Measurements from ENCODE around the gene TPST2.

Gene TPST2

DNA sequence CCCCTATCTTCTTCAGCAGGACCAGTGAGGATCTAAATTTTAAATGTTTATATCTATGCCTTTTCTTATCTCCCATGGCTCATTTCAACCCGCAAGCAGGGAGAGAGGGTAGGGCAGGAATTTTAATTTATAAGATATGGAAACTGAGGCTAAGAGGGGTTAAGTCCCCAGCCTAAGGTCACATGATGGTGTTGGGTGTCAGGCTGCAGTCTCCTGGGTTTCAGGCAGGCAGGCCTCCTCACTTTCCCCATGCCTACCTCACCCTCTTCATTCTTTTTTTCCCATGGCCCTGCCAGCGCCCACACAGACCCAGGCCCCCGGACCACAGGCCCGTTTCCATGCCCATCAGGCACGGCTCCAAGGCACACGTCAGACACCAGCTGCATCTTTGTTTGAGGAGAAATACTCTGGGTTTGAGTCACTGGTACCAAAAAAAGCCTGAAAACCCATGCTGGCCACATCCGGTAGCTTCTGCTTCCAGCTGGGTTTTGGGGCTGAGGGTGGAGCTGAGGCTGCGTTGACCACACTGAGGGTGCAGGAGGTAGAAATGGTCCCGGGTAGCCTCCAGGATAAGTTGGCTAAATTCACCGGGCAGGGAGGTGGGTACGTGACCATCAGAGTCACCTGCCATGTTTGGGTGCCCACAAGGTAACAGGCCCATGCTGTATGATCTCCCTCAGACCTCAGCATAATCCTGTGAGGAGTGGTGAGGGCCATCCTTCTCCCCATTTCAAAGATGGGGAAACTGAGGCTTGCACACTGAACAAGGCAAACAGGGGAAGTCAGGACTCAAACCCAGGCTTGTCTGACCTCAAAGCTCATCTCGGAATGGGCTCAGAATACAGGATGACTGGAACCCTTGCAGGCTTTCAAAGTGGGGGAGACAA, 20.4 kb upstream of the TPST2 start:
- no peak for DNase-seq (ENCODE audit: low spot score)

DNA sequence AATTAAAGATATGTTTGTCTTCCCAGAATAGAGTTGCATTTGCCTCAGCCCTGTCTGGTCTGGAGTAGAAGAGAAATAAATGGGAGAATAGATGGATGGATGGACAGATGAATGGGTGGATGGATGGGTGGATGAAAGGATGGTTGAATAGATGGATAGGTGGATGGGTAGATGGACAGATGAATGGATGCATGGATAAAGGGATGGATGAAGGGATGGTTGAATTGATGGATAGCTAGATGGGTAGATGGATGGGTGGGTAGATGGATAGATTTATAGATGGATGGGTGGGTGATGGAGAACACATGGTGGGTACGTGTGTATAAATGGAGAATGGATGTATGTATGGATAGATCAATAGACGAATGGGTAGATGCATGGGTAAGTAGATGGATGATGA, 19.4 kb upstream of the TPST2 start:
- no peak for DNase-seq (ENCODE audit: low spot score)

DNA sequence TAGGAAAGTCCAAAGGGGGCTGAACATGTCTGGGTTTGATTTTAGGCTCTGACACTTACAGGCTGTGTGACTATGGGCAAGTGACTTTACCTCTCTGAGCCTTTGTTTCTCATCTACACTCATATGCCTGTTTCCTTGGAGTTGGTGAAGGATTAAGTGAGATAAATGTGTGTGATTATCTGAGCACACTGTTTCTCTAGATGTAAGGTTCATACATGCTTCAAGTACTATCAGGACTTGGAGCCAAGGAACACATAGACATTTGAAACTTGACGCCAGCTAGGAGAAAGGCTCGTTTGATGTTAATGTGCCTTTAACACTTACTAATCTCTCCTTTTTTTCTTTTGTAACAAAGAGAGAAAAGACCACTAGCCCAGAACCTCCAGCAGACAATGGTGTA, 18.2 kb upstream of the TPST2 start:
- no peak for DNase-seq (ENCODE audit: low spot score)

DNA sequence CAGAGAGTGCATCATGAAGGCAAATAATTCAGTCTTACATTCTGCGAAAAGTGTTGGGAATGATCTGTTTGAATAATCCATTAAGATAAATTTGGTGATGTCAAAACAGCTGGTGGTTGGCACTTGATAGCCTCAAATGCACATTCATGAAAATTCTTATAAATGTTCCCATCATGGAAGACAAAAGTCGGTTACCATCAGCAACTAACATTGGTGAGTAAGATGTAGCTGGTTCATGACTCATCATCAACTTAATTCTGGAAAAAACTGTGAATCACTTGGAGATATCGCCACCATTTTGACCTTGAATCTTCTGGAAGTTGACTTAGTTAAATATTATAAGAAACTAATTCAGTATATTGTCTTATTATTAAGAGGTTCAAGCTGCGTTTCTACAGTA, 16.7 kb upstream of the TPST2 start:
- DNase-seq (ENCODE audit: low spot score) = no peak

DNA sequence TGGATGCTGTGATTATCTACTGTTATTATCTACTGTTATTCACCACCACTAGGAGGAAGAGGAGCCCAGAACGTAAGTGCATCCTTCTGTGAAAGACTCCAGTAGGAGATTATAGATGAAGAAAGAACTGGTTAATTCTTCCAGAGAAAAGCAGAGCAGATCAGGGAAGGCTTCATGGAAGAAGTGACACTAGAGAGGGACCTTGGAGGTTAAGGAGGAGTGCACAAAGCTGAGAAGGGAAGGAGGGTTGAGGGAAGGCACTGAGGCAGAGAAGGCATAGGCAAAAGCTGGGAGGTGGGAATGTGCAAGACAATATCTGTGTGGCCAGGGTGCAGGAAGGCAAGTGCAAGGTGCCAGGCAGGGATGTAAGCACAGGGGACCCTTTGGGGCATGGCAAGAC, 14.4 kb upstream of the TPST2 start:
- no peak for DNase-seq (ENCODE audit: low spot score)

DNA sequence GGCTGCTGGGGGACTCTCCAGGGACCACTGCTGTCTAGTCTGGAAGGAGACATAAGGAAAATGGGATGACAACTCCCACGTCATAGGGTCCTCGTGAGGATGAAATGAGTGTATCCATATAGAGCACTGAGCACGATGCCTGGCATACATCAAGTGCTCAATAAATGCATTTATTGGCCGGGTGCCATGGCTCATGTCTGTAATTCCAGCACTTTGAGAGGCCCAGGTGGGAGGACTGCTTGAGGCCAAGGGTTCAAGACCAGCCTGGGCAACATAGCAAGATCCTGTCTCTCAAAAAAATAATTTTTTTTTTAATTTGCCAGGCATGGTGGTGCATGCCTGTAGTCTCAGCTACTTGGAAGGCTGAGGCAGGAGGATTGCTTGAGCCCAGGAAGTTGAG, 12.2 kb upstream of the TPST2 start:
- DNase-seq (ENCODE audit: low spot score) = no peak

DNA sequence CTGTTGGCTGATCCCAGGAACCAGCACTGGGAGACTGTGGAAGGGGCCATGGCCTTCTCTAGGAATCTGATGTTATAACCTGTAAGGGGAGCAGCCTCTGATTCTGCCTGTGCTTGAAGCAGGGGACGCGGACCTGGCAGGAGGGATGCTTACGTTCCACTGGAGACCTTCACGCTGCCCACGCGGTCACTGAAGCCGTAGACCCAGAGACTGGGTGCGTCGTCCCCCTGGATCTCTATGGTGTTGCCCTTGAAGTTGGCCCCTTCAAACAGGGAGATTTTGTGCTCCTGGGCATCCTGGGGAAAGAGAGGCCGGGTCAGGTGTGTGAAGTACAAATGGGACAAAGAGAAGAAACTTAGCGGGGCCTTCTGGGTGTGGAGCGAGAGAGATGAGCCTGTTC, 11.8 kb upstream of the TPST2 start:
- no peak for DNase-seq (ENCODE audit: low spot score)

DNA sequence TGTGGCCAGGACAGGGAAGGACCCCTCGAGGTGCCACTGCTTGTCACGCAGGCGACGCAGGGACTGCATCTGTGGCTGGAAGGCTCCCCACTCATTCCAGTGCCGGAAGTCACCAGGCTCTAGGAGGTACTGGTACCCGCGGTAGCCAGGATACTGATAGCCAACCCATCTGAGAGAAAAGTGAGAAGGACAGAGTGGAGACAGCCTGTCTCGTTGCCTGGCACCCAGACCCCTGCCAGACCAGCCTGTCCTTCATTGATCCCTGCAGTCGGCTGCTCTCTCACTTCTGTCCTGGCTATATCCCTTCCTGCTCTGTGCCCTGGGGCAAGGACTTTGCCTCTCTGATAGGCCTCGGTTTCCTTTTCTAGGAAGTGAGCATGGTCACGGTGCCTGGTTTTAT, 9.6 kb upstream of the TPST2 start:
- DNase-seq (ENCODE audit: low spot score) = no peak

DNA sequence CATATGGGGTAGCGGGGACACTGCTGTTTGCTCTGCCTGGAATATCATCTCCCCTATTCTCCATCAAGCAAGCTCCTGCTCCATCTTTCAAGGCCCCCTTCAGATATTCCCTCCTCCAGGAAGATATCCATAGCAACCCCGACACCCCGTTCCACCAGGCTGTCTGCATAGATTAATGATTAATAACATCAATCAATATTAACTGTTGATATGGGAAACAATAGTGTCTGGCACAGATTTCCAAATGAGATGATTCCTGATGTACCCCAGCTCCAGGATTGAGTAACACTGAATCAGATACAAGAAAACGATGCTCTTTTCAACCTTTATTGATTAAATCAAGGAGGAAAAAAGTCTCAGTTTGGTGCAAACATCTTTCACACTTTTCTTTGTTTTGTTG, 7.5 kb upstream of the TPST2 start:
- no peak for DNase-seq (ENCODE audit: low spot score)

DNA sequence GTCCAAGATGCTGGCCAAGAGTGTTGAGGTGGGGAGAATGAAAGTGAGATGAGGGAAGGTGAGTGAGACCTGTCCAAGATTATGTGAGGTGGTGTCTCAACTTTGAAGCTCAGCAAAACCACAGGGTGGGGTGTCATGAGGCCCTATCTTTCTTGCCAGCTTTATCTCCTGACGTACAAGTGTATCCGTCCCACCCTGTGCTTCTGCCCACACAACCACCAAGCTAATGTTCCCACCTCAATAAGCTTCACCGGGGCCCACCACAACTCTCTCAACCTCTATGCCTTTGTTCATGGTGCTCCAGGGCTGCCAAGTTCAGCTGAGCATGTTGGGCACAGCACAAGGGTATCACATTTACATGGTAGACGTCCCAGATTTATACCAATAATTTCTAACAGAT, 7.1 kb upstream of the TPST2 start:
- peak; percentile 63 for DNase-seq (ENCODE audit: low spot score)

DNA sequence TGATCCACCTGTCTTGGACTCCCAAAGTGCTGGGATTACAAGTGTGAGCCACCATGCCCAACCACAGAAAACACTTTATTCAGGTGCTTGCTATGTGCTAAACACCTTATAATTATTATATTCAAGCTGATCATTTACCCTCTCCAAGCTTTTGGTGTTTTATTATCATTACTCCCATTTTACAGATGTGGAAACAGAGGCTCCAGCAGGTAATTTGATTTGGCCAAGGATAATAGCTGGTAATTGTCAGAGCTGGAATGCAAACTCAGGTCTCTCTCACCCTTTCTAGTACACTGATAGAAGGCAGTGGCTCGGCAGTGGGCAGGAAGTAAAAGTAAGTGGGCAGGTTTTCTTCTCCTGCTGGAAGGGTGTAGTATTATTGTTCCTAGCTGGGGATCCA, 3.8 kb upstream of the TPST2 start:
- DNase-seq (ENCODE audit: low spot score) = no peak

DNA sequence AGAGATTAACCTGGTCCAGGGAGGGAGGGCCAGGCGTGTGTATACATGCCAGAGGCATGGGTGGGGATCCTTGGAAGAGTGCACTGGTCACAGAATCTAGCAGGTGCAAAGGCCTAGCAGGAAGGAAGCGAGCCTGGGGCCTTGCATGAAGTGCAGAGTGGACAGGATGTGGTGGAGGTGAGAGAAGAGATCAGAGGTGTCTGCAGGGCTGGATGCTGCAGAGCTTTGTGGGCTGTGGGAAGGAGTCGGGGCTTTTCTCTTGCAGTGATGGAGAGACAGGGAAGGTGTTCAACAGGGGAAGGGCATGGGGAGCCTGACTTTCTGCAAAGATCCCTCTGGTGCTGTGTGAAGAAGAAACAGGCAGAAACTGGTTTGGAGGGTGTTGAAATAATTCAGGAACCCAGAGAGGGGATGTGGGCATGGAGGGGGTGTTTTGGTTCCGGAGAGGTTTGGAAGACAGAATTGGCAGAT, 2.5 kb upstream of the TPST2 start:
- no peak for DNase-seq (ENCODE audit: low spot score)

DNA sequence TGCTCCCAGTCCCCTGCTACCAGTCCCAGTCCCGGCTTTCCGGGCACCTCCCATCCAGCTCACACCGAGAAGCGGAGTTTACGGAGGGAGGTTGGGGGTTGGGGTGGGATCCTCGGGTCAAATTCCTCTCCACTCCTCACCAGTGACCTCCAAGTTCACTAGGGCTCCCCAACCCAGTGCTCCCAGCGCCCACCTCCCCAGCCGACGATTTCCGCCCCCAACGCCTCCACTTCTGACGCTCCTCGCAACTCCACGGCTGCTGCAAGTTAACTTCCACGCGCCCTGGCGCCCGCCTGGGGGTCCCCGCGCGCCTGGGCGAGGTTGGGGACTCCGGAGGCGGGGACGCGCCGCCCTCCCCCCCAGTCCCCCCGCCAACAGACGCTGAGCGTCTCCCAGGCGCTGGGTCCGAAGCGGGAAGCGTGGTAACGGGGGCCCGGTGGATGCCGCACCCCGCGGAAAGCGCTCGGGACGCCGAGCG, 526 bp downstream of the TPST2 start:
- no peak for DNase-seq (ENCODE audit: low spot score)

DNA sequence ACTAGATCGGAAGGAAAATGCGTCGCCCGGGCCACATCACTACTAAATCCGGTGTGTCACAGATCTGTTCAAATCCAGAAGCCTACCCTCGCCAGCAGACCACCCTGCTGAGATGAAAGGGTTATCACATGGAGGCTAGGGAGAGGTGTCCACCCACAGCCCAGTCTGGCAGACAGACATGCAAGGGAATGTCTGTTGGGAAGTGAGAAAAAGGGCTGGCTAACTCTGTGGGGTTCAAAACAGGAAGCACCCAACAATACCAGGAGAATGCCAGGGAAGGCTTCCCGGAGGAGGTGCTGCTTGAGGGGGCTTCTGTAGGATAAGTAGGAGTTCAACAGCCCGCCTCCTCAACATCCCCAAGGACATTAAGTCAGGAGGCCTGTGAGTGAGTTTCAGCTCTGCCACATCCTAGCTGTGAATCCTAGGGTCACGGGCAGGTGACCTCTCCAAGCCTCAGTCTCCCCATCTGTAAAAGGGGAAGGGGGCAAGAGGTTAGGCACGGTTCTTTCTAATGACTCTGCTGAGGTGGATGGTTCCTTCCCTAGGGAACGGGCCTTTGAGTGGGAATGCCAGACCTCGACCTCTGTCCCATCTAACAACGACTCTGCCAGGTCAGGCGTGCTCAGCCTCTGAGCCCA, 1.1 kb downstream of the TPST2 start:
- DNase-seq (ENCODE audit: low spot score) = peak; percentile 58

DNA sequence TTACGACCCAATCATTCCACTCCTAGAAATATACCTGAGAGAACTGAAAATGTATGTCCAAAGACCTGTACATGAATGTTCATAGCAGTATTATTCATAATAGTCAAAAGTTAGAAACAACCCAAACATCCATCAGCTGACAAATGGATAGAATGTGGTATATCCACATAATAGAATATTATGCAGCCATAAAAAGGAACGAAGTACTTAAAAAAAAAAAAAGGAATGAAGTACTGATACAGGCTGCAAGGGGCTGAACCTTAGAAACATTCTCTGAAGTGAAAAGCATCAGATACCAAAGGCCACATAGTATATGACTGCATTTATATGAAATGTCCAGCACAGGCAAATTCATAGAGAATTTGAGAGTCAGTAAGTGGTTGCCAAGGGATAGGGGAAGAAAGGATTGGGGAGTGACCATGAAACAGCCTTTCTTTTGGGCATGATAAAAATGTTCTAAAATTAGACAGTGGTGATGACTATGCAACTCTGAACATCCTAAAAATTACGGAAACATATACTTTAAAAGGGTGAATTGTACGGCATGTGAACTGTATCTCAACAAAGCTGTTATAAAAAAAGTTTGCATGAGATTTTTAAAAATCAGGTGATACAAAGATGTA, 1.8 kb downstream of the TPST2 start:
- peak; percentile 57 for DNase-seq (ENCODE audit: low spot score)

DNA sequence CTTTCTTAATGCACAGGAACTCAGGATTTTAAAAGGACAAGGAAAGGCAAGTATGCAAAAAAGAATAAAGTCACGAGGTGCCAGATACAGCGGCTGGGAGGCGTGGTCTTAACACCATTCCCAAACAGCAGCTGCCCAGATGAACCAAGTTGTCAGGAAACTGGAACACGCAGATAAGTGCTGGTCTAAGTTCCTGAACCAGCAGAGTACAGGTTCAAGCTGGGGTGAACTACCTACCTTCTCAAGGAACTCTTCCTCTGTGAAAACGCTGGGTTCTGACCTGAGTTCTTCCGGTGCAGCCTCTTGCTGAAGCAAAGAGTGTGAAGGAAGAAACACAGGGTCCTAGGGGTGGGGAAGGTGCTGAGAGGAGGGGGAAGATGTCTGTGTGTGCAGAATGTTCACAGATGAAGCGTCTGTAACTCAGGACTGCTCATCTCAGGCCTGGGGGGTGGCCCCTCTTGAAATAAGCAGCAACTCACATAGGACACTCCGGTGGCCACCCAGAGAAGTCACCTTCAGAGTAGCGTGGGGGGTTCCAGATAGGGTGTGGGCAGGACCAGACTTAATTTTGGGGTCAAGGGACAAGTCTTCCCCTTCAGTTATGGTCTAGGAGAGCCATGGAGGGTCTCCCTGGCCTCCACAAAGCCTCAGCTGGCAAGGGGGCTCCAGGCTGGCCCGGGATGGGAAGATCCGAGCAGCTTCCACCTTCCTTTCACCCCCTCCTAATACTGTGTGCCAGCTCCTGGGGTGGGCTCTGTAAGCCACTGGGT, 3.2 kb downstream of the TPST2 start:
- peak; percentile 55 for DNase-seq (ENCODE audit: low spot score)

DNA sequence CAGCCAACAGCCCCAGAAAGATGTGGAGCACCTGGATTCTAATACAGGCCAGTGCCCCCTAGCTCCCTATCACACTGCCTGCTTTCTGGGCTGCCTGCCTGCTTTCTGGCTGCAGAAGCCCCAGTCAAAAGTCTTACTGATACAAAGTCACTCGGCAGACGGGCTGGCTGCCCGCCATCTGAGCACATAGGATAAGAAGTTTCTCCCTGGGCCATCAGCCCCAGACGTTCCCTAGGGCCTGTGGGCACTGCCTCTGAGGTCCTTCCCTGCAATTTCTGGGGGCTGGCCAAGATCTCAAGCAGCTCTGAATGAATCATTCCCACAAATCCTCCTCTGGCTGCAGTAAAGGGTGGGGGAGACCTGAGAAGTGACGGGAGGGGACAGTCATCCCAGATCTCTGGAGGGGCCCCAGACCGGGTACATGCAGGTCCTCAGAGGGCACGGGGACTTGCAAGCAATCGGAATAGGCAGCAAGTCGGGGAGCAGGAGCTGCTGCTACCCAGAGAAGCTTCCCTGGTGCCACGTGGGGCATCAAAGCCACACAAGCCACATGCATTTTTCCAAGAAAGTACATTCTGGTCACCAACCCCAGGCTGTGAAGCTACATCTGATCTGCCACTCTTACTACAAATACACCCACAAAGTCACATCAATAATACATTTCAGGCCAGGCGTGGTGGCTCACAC, 4.7 kb downstream of the TPST2 start:
- peak; percentile 93 for DNase-seq (ENCODE audit: low spot score)

DNA sequence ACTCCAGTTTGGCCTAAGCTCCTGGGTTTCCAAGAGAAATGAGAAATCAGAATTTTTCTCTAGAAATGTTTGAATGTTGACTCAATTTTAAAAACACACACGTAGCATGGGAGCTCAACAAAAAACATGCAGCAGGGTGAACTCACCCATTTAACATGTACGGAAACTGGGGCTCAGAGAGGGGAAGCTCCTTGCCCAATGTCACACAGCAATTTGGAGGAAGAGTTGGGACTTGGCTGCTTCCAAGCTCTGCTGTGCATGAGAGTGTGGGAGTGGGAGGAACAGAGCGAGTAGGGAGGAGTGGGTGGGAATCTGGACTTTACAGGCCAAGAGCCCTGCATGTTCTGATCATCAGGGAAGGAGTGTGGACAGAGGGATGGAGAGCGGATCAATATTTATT, 5.9 kb downstream of the TPST2 start:
- DNase-seq (ENCODE audit: low spot score) = no peak

DNA sequence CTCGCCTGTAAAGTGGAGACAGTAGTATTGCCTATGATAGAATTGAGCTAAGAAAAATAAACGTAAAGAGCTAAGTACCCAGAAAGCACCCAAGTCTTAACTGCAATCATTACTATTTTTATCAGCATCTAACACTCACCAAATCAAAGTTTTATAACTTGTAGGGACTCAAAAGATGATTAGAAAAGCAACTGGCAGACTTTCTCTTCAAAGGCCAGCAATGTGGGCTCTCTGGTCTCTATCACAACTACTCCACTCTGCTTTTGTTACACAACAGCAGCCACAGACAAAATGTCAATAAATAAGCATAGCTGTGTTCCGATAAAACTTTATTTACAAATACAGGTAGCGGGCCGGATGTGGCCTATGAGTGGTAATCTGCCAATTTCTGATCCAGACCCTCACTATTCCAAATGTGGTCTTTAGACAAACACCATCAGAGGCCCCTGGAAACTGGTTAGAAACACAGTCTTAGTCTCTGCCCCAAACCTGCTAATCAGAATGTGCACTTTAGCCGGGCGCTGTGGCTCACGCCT, 8.2 kb downstream of the TPST2 start:
- DNase-seq (ENCODE audit: low spot score) = no peak

DNA sequence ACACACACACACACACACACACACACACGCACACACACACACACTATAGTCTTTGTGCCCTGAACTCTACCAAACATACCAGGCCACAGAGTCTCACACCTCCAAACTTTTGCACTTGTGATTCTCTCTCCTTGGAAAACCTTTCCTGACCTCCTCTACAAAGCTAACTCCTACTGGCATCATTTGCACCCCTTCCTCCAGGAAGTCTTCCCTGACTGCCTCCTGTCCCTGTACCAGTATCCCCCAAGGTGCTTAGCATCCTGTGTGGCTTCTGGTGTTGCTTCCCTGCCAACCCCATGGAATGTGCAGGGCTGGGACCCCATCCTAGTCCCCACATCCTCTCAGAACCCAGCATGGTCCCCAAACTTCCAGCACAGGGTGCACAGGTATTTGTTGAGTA, 8.9 kb downstream of the TPST2 start:
- DNase-seq (ENCODE audit: low spot score) = no peak

DNA sequence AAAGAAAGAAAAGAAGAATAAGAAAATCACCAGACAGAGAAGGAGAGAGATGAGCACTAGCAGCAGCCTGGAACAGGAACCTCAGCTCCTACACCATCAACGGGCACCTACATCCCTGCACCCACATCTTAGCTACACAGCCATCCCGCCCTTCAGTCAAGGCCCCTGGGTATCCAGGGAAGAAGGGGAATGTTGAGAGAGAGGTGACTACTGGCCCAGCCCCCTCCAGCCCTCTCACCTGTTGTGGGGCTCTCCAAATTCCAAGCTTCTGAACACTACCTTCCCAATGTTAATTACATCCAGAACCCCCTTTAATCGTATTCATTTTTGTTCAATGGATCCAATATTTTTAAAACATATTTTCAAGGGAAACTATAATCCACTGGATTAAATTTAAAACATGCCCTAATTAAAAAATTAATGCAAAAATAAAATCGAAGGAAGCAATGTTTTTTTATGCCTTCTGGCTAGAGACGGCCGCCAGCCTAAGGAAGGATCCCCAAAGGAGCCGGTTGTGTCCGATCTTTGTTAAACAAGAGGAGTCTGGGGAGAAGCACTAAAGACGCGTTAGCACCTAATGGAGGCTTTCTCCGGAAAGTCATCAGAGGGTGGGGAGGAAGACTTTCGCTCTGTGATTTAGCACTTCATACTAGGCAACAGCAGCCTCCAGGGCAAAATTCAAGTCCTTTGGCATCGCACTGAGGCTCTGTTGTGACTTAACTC, 9.5 kb downstream of the TPST2 start:
- no peak for DNase-seq (ENCODE audit: low spot score)

All from hematopoietic multipotent progenitor cell treated with erythropoietin and hydrocortisone succinate and interleukin-3 and kit ligand, for 17 days (in vitro differentiated cells).